ENCODE data around the gene MT1M. TPM values are rescaled to one million over a fixed set of nuclear protein-coding genes. Genes with fewer than 3 reads are reported as not detected.
"Not testable (repeated sequence)": the region's sequence is repeated elsewhere in the genome, so short reads cannot be mapped to it uniquely, and the experiment has no call there.

MT1M gene
- total and polyA plus RNA-seq, 2 donors (not counting 1 experiment from before 2014, with no cell fraction given) = 8.5 to 58.8 TPM

DNA sequence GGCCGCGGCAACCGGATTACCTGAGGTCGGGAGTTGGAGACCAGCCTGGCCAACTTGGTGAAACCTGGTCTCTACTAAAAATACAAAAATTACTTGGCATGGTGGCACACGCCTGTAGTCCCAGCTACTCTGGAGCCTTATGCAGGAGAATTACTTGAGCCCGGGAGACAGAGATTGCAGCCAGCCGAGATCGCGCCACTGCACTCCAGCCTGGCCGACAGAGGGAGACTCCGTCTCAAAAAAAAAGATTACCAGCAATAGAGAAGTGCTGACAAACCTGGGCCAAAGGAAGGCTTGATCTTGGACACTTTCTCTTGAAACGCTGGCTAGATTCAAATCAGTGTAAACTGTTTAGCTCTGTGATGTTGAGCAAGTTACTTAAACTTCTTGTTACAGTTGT, 41.5 kb downstream of the MT1M start:
- Histone ChIP-seq H3K4me3 (replicated peaks in 1 of 4; ENCODE audit: control extremely low read depth in 1 of 4, insufficient read depth in 1 of 4, low read depth in 3 of 4, low read length in 4 of 4) (no peak overlapping the region), H3K36me3 (ENCODE audit: control insufficient read depth, insufficient read depth, low read length) (no peaks in the 10 kb centered on the region), H3K27ac (ENCODE audit: insufficient read depth, low read length) (no peak overlapping the region), H3K4me2 (ENCODE audit: extremely low read depth, insufficient read depth, low read length) (no peak overlapping the region), H2AFZ (ENCODE audit: low read length) (no peak overlapping the region), H3K79me2 (ENCODE audit: control insufficient read depth, insufficient read depth, low read length) (no peaks in the 10 kb centered on the region), H4K20me1 (ENCODE audit: control insufficient read depth, extremely low read depth, insufficient read depth, low read length) (no peaks in the 10 kb centered on the region), H3K27me3 (ENCODE audit: control insufficient read depth, insufficient read depth, low read length) (peaks cover 9% of the 10 kb centered on the region), H3K4me1 (ENCODE audit: control insufficient read depth, extremely low read depth, insufficient read depth, low read length) (peaks cover 5% of the 10 kb centered on the region), H3K9ac (ENCODE audit: insufficient read depth, low read length) (no peak overlapping the region), H3K9me3 (ENCODE audit: control insufficient read depth, insufficient read depth, low read depth, low read length) (no peaks in the 10 kb centered on the region)
- TF ChIP-seq EZH2 (IDR thresholded peaks at IDR 0.05; ENCODE audit: low read length, missing control alignments) = no peak
- TF ChIP-seq, protein P1, sequence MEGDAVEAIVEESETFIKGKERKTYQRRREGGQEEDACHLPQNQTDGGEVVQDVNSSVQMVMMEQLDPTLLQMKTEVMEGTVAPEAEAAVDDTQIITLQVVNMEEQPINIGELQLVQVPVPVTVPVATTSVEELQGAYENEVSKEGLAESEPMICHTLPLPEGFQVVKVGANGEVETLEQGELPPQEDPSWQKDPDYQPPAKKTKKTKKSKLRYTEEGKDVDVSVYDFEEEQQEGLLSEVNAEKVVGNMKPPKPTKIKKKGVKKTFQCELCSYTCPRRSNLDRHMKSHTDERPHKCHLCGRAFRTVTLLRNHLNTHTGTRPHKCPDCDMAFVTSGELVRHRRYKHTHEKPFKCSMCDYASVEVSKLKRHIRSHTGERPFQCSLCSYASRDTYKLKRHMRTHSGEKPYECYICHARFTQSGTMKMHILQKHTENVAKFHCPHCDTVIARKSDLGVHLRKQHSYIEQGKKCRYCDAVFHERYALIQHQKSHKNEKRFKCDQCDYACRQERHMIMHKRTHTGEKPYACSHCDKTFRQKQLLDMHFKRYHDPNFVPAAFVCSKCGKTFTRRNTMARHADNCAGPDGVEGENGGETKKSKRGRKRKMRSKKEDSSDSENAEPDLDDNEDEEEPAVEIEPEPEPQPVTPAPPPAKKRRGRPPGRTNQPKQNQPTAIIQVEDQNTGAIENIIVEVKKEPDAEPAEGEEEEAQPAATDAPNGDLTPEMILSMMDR (conservative IDR thresholded peaks at IDR 0.05 in 1 of 2, IDR thresholded peaks at IDR 0.05 in 1 of 2; ENCODE audit: low read depth in 1 of 2, low read length in 2 of 2) = peak; percentile 63
- DNase-seq (ENCODE audit: low read depth in 2 of 2) = peak; percentile 5 to 46

DNA sequence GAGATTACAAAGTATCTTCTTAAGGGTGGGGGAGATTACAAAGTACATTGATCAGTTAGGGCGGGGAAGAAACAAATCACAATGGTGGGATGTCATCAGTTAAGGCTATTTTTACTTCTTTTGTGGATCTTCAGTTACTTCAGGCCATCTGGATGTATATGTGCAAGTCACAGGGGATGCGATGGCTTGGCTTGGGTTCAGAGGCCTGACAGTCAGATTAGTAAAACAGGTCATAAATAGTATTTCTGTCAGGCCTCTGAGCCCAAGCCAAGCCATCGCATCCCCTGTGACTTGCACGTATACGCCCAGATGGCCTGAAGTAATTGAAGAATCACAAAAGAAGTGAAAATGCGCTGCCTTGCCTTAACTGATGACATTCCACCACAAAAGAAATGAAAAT, 42.1 kb downstream of the MT1M start:
- DNase-seq (ENCODE audit: low read depth in 2 of 2); H3K9me3 ChIP-seq (ENCODE audit: control insufficient read depth, insufficient read depth, low read depth, low read length); H3K27me3 ChIP-seq (ENCODE audit: control insufficient read depth, insufficient read depth, low read length); H3K4me2 ChIP-seq (ENCODE audit: extremely low read depth, insufficient read depth, low read length); H3K4me1 ChIP-seq (ENCODE audit: control insufficient read depth, extremely low read depth, insufficient read depth, low read length); H3K9ac ChIP-seq (ENCODE audit: insufficient read depth, low read length); H3K36me3 ChIP-seq (ENCODE audit: control insufficient read depth, insufficient read depth, low read length); H4K20me1 ChIP-seq (ENCODE audit: control insufficient read depth, extremely low read depth, insufficient read depth, low read length); H3K79me2 ChIP-seq (ENCODE audit: control insufficient read depth, insufficient read depth, low read length); H3K4me3 ChIP-seq (replicated peaks in 1 of 4; ENCODE audit: control extremely low read depth in 1 of 4, insufficient read depth in 1 of 4, low read depth in 3 of 4, low read length in 4 of 4); H3K27ac ChIP-seq (ENCODE audit: insufficient read depth, low read length); H2AFZ ChIP-seq (ENCODE audit: low read length): not testable (repeated sequence)

DNA sequence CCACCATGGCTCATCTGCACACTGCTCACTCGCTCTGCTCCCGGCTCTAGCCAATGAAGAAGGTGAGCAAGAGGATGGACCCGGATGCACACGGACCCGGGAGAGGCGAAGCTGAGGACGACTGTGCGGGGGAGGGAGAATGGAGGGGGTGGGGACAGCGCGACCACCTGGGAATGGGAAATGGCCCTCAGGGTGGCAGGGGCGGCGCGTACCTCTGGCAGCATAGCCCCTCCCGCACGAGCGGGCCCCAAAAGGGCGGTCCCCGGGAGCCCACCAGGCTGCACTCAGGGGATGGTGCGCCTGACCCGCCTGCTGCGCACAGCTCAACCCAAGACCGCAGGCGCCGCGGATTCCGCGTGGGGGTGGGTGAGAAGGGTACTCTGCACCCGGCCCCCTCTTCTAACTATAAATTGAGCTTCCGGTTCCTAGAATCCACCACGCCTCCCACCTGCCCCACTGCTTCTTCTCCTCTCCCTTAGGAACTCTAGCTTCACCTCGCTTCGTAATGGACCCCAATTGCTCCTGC, 43.3 kb downstream of the MT1M start:
- H3K4me1 ChIP-seq (ENCODE audit: control insufficient read depth, extremely low read depth, insufficient read depth, low read length) = peaks cover 5% of the 10 kb centered on the region
- no peaks in the 10 kb centered on the region for H3K9me3 ChIP-seq (ENCODE audit: control insufficient read depth, insufficient read depth, low read depth, low read length)
- TF ChIP-seq, protein P1 (conservative IDR thresholded peaks at IDR 0.05 in 1 of 2, IDR thresholded peaks at IDR 0.05 in 1 of 2; ENCODE audit: low read depth in 1 of 2, low read length in 2 of 2) = no peak
- TF ChIP-seq EZH2 (IDR thresholded peaks at IDR 0.05; ENCODE audit: low read length, missing control alignments) = no peak
- H3K4me2 ChIP-seq (ENCODE audit: extremely low read depth, insufficient read depth, low read length) = no peak overlapping the region
- H3K79me2 ChIP-seq (ENCODE audit: control insufficient read depth, insufficient read depth, low read length) = no peaks in the 10 kb centered on the region
- H3K9ac ChIP-seq (ENCODE audit: insufficient read depth, low read length) = no peak overlapping the region
- no peaks in the 10 kb centered on the region for H3K36me3 ChIP-seq (ENCODE audit: control insufficient read depth, insufficient read depth, low read length)
- H3K27ac ChIP-seq (ENCODE audit: insufficient read depth, low read length) = no peak overlapping the region
- DNase-seq (ENCODE audit: low read depth in 2 of 2) = no peak
- H3K4me3 ChIP-seq (replicated peaks in 1 of 4; ENCODE audit: control extremely low read depth in 1 of 4, insufficient read depth in 1 of 4, low read depth in 3 of 4, low read length in 4 of 4) = peak overlapping the region in 1 of 4 experiments; percentile 17
- H4K20me1 ChIP-seq (ENCODE audit: control insufficient read depth, extremely low read depth, insufficient read depth, low read length) = no peaks in the 10 kb centered on the region
- no peaks in the 10 kb centered on the region for H3K27me3 ChIP-seq (ENCODE audit: control insufficient read depth, insufficient read depth, low read length)
- no peak overlapping the region for H2AFZ ChIP-seq (ENCODE audit: low read length)
